ENCODE results near the gene UNC119B.

The UNC119B gene

DNA sequence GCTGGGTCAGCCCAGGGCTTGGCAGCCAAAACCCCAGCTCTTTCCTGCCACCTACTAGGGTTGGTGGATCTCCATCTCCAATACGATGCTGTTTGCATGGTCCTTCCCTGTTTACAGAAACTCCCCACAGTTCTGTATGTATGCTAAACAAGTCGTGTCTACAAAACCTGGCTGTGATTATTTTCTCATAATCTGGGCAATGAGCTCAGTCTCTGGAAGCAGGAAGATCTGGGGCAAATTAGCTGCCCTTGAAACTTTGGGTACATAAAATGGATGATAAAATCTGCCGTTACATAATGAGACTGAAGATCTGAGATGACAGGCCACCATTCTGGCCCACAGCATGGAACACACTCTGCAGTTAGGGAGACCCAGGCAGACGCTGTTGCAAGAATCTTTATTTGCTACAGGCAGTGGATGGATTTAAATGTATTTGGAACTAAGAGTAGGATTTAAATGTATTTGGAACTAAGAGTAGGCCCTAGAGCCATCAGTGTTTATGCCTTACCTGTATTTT, 47.0 kb downstream of the UNC119B start:
- no peak for DNase-seq
- intact Hi-C loops (cut with DNase I), result no loop called here

DNA sequence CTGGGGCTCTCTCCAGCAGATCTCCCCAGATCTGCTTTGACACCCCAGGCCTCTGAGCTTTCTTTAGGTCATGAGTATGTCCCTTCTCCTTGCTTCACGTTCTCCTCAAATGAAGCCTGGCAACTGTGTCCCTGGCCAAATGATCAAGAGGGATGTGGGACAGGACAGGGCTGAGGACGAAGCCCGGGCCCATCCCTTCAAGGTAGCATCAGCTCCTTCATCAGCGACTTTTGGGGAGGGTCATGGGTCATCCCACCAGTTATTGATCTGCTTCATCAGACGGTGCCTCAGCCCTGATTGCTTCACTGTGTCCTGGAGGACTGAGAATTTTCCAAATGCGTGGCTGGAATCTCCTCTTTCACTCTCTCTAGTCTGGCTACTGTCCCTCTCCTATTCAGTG, 47.7 kb downstream of the UNC119B start:
- intact Hi-C loops (cut with DNase I), result no loop called here
- DNase-seq, result peak in 2 of 42 donors; percentile 2 to 12

DNA sequence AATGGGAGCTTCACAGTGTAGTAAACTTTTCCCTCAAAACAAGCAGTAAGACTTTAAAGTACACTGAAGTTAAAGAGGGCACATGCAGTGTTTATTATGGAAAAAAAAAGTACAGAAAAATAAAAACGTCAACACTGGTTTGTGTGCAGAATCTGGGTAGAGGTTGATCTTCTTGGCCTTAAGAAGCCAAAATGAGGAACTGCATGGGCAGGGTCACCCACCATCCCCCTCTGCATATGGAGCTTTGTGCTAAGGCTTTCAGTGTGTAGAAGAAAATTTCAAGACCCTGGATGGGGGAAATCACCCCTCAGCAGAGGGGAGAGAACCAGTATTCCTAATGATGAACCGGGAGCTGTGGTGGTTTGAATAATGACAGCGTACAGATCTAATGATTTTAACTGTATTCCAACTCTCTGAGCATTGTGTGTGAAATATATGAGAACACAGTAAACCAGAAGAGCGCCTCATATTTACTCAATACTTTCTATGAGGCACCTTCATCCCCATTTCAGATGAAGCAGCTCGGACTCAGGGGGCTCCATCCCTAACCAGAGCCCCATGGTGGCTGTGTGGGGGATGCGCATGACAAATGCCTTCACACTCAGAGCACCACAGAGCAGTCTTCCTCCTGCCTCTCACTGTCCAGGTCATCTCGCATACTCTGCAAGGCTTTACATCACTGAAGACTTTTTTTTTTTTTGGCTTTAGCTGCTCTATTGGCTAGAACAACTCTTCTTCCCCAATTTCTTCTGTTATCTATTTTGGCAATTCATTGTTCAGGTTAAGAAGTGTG, 48.7 kb downstream of the UNC119B start:
- intact Hi-C loops (cut with DNase I), result no loop called here

DNA sequence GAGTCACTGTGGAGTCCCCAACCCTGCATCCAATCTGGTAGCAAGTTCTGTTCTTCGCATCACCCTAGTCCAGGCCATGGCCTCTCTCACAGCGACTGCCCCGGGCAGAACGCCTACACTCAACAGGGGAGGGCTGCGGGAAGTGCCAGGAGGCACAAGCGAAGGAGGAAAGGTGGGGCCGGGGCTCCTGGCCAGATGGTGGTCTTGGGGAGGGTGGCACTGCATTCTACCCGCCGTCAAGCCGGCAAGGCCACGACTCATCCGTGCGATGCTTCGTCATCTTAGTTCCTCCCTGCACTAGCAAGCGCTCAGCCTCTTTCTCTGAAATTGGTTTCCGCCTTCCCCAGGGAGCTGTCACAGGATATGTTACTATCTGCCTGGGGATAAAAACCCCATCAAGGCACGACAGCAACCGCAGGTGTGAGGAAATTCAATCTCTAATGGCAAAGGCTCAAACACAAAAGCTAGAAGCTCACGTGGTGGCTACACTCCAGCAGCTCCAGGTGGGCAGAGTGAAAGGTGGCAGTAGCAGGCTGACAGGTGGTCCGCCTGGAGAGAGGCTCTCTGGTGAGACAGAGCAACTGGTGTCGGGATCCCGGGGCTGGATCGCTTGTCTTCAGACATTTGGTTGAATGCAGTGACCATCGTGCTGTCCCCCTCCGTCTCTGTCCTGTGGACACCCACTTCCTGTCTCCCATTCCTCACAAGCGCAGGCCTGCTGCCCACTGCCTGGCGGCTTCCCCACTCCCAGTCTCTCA, 49.5 kb downstream of the UNC119B start:
- intact Hi-C loops (cut with DNase I), result no loop called here
- peak in 1 of 42 donors; percentile 34 for DNase-seq

More for the DNA sequence above, 48.7 kb downstream of the UNC119B start:
- DNase-seq, result peak in 2 of 42 donors; percentile 13 to 24

DNA sequence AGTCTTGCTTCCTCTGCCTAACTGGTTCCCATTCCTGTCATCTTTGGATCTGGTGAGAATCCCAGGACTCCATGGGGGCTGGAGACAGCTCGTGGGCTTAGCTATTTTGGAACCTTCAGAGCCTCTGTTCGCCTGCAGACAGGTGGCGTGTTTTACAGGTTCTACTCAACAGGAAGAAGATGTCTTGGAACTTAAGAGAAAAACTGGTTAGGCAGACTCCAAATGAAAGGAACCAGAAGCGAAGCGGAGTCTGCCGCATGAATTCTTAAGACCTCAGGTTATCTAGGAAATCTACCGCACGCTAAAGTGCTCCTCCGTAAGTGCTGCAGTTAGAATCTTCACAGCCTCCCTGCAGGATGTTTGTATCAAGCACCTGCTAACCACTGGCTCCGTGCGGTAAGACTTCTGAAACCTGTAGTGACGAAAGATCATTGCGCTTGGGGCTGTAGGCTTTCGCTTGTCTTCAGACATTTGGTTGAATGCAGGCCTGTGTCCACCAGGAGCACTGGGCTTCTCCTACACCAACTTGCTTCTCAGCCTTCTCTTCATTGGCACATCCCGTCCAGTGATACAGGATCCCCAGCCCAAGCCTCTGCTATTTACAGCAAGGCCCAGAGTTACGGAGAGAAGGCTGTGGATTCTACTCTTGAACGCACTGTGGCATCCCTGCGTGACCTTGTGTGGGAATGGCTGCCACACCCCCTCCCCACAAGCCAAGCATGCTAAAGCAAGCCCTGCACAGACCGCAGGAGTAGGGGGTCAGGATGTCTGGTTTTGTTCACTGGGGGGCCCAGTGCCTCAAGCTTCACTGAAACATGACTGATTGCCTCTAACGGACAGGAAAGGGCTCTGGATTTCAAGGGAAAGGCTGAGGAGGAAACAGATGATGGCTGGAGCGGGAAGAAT, 50.3 kb downstream of the UNC119B start:
- peak in 7 of 42 donors; percentile 10 to 58 (median 37) for DNase-seq
- intact Hi-C loops (cut with DNase I), result no loop called here

DNA sequence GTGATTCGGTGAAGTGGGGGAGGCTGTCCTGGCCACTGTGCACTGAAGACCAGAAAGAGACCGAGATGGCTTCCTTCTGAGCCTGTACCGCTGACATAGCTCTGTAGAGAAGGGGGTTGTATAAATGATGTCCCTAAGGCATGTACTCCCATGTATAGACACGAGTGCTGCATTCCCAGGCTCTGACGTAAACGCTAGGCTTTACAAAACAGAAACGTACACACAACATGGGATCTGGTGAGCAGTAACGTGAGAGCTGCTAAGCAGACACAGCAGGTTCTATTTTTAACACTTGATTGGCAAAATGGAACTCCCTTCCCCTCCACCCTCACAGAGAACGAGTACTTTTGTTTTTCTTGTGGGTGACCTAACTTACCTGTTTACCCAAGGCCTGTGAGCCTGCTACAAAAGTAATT, 51.3 kb downstream of the UNC119B start:
- intact Hi-C loops (cut with DNase I), result no loop called here
- DNase-seq, result peak in 1 of 42 donors; percentile 37

DNA sequence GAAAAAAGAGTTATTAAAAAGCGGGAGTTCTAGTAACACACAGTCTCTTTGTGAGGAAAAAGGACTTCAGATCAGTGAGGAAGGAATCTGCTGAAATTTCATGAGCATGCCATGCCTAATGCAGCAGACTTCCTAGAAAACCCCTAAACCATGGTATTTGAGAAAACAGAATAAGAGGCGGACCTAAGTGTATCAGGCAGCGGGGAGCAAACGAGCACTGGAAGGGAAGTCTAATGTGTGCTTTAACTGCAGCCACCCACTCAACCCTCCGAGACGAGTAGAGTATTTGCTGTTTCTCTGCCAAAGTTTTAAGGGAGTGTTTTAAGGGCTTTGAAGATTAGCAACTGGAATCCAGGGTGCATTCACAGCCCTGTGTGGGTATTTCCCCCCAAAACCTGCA, 51.8 kb downstream of the UNC119B start:
- intact Hi-C loops (cut with DNase I), result no loop called here
- peak in 21 of 42 donors; percentile 22 to 73 (median 46) for DNase-seq

DNA sequence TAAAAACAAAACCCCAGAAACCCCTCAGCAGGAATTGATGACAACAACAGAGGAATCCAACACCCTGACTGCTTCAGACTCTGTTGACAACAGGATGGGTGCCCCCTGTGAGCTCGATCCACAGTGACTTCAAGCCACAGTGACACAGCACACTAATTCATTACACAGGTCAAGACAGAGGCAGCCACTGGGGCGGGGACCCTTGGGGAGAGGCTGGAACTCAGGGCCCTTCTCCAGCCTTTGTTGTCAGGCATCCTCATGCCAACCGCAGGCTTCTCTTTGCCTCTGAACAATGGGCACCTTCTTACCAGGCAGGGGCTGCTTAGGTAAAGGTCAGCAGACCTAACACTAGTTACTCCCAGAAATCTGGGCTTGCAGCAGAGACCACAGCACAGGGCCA, 53.0 kb downstream of the UNC119B start:
- DNase-seq, result peak in 1 of 42 donors; percentile 29
- intact Hi-C loops (cut with DNase I), result no loop called here

DNA sequence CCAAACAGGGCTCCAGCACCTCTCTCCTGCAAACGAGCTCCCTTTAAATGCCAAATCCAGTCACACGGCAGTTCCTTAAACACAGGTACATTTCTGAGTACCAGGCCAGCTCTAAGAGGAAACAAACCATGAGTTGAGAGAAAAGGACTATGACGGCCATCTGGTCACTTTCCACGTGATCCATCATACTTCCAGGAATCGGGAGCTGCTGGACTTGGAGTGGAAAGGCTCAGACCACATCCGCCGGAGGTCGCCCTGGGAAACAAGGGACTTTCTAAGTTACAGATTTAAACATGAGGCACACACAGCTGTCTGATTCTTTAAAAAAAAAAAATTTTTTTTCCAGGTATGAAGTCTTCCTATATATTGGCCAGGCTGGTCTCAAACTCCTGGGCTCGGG, 54.6 kb downstream of the UNC119B start:
- DNase-seq, result peak in 1 of 42 donors; percentile 16
- intact Hi-C loops (cut with DNase I), result no loop called here

DNA sequence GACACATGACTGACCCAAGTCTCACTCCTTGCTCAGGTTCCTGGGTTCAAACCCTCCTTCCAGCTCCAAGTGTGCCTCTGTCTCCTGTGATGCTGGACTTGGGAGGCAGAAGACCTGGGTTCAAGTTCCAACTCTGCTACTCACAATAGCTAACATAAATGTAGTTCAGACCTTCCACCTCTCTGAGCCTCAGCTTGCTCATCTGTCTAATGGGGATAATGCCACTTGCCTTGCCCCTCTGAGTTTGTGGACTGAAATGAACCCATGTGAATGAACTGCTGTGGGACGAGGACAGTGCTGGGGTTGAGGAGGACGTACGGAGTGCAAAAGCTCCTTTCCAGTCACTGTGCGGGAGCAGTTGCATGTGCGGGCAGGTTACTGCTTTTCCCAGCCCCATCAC, 56.3 kb downstream of the UNC119B start:
- no peak for DNase-seq
- intact Hi-C loops (cut with DNase I), result no loop called here

DNA sequence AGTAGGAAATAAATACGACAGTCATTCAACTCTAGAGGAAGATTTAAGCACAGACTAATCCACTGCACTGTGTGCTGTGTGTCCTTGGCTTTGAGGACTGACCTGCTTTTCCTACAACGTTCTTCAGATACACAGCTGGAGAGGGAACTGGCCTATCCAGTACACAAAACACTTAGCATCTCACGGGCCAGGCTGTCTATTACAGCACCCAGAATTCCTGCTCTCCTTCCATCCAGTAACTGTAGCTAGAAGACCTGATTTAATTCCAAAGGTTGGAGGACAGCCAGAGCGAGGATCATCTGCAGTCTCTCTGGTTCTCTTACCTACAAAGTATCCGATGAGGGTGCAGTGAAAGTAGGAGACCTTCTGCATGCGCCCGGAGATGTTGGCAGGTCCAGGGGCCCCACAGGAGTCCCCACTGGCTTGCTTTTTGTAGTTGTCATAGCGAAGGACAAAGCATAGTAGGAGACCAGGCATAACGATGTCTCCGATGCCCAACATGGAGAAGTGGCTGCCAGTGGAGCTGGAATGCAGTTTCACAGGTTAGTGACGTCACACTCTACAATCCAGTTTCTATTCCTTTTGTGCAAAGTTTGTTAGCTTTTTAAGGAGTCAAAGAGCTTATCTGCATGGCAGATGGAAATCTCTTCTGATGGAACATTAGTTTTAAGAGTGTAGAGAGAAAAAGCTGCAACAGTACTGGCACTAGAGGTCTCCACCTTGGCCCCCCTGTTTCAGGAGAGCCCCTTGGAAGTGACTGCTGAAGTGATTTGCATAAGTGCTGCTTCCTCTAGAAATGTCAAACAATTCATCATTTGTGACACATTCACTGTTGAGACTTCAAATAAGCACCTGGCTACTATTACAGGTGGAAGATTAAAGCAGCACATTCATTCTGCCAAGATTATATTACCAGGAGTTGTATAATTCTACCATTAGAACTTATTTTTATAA, 57.1 kb downstream of the UNC119B start:
- intact Hi-C loops (cut with DNase I), result no loop called here
- DNase-seq, result no peak

DNA sequence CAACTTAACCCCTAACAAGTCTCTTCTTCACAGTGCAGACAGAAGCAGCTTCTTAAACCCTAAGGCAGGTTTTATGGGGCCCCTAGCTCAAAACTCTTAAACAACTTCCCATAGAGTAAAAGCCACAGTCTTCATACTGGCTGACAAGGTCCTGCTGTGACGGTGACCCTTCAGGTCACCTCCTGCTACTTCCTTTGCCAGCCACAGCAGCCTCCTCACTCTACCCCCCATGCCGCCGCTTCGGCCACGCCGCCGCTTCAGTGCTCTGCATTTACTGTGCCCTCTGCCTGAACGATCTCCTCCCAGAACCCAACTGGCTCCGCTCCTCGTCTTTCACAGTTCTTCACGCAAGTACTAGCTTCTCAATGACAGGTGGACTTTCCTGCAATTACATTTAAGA, 60.8 kb downstream of the UNC119B start:
- intact Hi-C loops (cut with DNase I), result no loop called here

More for the DNA sequence above, 60.8 kb downstream of the UNC119B start:
- DNase-seq, result peak in 1 of 42 donors; percentile 30

Measured in head of caudate nucleus (tissue), 42 donors.